Neuron (in vitro differentiated cells): ENCODE data around the gene TMPRSS11D.

Experiments used
- H2AFZ ChIP-seq: one replicate; pipeline ENCODE4 v1.6.1; 2013; ENCODE audit warnings: low read depth, mild to moderate bottlenecking, inconsistent platforms, low read length, moderate library complexity
- H3K27me3 ChIP-seq: one replicate; pipeline ENCODE4 v1.6.1; 2013; ENCODE audit warnings: low read length; ENCODE audit not compliant: insufficient read depth
- H3K36me3 ChIP-seq: one replicate; pipeline ENCODE4 v1.6.1; 2013; ENCODE audit warnings: low read length; ENCODE audit not compliant: insufficient read depth
- H3K4me1 ChIP-seq: one replicate; pipeline ENCODE4 v1.6.1; 2013; ENCODE audit warnings: low read length; ENCODE audit not compliant: insufficient read depth
- H3K4me3 ChIP-seq: 2 replicates; pipeline ENCODE4 v1.5.1; 2013; ENCODE audit warnings: mild to moderate bottlenecking, low read length, moderate library complexity
- H3K9me3 ChIP-seq: one replicate; pipeline ENCODE4 v1.6.1; 2013; ENCODE audit warnings: low read length

The TMPRSS11D gene

GRCh38 chr4:67787311-67787710, 96.5 kb downstream of the TMPRSS11D start:
- Histone ChIP-seq H3K27me3 (no peaks in the 10 kb centered on the region), H2AFZ (no peak overlapping the region), H3K36me3 (no peaks in the 10 kb centered on the region), H3K9me3 (no peaks in the 10 kb centered on the region), H3K4me1 (no peaks in the 10 kb centered on the region), H3K4me3 (no peak overlapping the region)

- no peaks in the 10 kb centered on the region for H3K4me1 ChIP-seq
- H3K9me3 ChIP-seq = no peaks in the 10 kb centered on the region
- H3K36me3 ChIP-seq = no peaks in the 10 kb centered on the region
- H3K4me3 ChIP-seq = no peak overlapping the region
- no peak overlapping the region for H2AFZ ChIP-seq
- H3K27me3 ChIP-seq = no peaks in the 10 kb centered on the region
These were observed 98.3 kb downstream of the TMPRSS11D start for GRCh38 chr4:67785528-67785927.

- Histone ChIP-seq H3K4me1 (no peaks in the 10 kb centered on the region), H2AFZ (no peak overlapping the region), H3K4me3 (no peak overlapping the region), H3K9me3 (no peaks in the 10 kb centered on the region), H3K36me3 (no peaks in the 10 kb centered on the region), H3K27me3 (no peaks in the 10 kb centered on the region)
These were observed 104.2 kb downstream of the TMPRSS11D start for GRCh38 chr4:67779631-67780030.

GRCh38 chr4:67776746-67777145, 107.1 kb downstream of the TMPRSS11D start:
- H2AFZ ChIP-seq = no peak overlapping the region
- H3K27me3 ChIP-seq = no peaks in the 10 kb centered on the region
- H3K4me1 ChIP-seq = no peaks in the 10 kb centered on the region
- no peak overlapping the region for H3K4me3 ChIP-seq
- no peaks in the 10 kb centered on the region for H3K36me3 ChIP-seq
- H3K9me3 ChIP-seq = no peaks in the 10 kb centered on the region
